HG02973 (cell line): ENCODE measurements around the gene TCF4.

Experiments used
- ATAC-seq: cut with Tn5 transposase; IDR thresholded peaks from one replicate; pipeline ENCODE4 v1.9.1; 2021; ENCODE audit warnings: moderate library complexity; ENCODE audit not compliant: unreplicated experiment

TCF4 gene

DNA sequence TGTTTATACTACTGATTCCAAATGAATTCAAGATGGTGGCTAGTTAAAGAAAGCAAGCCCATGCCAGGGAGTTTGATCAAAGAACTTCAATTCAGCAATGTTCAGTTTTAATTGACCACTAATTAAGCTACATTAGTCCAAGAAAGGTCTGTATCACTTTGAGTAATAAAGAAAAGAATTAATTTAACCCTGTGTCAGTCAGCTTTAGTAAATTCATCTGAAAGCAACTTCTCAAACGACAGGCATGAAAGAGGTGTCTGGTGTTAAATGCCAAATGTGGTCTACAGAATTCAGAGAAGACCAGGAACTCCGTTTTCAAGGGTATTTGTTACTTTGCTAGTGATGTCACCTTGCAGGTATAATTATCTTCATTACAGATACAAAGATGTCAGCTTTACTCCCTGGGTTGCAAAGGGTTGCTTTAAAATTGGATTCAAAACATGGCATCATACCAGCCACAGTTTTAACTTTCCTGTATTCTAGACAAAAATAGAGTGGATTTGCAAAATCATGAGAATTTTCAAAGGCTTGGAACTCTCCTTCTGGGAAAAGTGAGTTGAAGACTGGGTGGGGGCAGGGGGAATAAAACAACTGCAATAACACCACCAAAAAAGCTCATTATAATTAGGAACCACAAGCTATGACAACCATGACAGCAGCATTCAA is 281.5 kb downstream of the TCF4 start:
- ATAC-seq: no peak

DNA sequence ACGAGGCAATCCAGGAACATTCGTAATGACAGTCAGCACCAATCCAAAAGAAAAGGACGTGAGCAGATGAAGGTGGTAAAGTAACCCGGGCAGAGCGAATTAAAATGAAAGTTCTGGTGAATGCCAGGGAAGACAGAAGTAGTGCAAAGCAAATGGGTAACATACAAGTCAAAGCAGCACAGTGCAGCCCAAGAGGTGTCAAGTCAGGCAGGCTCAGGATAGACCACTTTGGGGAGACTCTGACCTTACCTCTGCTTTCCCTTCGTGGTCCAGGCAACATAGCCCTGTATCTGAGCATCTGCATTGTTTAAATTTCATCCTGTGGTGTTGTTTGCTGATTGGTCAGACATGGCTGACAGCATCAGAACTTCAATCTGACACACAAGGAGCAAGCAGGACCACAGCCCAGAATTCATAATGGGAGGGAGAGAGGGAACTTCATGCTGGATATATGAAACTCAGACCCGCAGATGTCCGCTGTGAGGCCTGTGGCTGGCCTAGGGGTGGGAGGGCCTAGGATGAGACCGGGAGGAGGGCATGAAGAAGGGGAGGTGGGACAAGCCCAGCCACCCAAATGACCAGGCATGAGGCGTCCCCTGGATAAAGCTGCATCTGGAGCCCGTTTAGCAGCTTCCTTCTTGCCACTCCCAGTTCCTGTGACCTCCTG is 285.7 kb downstream of the TCF4 start:
- no peak for ATAC-seq

- ATAC-seq: no peak
These were observed 286.2 kb downstream of the TCF4 start for GRCh38 chr18:55301824-55302166.

DNA sequence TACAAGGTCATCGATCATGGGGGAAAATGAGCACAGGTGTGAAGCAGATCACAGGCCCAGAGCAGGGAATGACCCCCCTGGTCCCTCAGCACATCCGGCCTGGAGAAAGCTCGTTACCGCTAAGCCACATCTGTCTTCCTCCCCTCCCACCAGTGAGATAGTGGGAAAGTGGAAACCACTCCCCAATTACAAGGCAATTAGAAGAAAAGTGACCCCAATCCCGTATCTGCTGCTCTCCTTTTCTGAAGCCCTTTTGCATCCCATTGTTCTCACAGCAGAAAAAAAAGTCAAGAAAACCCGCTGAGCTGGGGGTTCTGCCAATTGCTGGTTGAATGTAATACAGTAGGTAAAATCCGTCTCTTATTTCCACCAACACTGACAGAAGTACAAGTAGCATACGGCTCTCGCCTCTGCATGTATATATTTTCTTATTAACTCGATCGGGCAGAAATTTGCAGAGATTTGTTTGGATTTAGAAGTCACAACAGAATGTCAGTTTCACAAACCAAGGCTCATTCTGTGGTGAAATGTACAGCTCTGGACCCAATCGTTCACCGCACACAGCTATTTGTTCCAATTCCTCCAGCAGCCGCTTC is 287.0 kb downstream of the TCF4 start:
- ATAC-seq: no peak

DNA sequence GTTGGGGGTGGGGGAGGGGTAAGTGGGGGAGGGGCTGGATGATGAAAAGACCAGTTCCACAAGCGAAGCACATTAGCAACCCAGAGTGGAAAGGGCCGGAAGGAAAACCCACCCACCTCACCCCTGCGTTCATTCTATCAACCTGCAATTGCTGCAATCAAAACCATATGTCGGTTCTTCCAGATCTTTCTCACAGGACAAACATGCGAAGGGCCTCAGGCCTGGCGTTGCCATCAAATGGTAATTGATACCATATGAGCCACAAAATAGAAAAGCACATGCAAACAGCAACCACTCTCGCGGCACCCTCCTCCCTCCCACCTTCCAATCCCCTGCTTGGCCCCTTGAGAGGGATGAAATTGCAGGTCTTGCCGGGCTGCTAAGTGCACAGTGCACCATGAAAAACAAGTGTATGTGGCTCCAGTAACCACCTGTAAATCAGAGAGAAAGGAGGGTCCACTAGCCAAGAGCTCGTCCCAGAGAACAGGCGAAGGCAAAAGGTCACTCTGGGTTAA is 287.5 kb downstream of the TCF4 start:
- no peak for ATAC-seq

GRCh38 chr18:55296778-55297177 is 291.2 kb downstream of the TCF4 start:
- no peak for ATAC-seq

DNA sequence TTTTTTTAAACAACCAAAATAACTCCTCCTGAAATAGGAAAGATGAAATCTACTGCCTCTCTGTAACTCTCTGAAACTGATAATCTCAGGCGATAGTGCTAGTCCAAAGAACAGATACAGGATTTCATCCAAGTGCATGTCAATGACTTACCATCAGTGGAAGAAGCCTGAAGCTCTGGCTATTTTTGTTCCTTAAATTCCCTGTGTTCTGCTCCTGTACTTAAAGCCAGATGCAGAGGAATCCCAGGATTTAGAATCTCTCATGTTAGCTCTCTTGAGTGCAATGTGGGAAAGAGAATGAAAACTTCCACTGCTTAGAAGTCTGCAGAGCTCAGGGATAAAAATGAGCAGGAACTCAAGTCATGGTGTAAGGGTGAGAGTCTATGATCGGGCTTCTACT is 291.9 kb downstream of the TCF4 start:
- no peak for ATAC-seq

DNA sequence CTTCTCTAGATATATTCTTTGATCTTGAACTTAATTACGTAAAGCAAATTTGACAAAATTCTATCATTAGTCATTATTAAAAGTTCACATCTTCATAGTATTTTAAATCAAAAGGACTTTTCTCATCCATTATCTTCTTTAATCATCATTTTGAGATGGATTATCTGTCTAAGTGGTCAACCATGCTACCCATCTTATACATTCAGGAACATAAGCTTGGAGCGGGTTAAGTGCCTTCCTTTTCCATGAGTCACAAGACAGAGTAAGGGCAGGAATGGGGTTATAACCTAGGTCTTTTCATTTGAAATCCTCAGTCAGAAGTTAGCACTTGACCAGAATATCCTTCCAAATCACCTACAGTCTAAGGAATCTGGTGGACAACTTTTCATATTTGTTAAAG is 297.1 kb downstream of the TCF4 start:
- no peak for ATAC-seq

DNA sequence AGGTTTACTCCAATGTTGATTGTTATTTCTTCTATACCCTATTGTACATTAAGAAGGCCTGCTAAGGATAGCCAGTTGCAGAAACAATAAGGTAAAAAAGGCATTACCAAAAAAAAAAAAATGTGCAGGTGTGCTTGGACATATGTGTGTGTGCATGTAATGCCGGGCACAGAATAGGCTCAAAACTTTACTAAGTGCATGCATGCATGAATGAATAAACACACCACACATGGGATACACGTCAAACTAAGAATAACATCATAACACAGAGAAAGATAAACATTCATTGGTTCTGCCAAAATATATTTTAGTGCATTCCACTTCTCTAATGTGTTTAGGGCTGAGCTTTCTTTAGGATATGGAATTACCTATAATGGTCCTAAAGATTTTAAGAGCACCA is 298.2 kb downstream of the TCF4 start:
- ATAC-seq: no peak

GRCh38 chr18:55289048-55289447 is 298.9 kb downstream of the TCF4 start:
- no peak for ATAC-seq

- no peak for ATAC-seq
These were observed 299.8 kb downstream of the TCF4 start for GRCh38 chr18:55287935-55288868.

- no peak for ATAC-seq
These were observed 300.7 kb downstream of the TCF4 start for GRCh38 chr18:55287149-55287806.

GRCh38 chr18:55286257-55286825 is 301.7 kb downstream of the TCF4 start:
- ATAC-seq: no peak

DNA sequence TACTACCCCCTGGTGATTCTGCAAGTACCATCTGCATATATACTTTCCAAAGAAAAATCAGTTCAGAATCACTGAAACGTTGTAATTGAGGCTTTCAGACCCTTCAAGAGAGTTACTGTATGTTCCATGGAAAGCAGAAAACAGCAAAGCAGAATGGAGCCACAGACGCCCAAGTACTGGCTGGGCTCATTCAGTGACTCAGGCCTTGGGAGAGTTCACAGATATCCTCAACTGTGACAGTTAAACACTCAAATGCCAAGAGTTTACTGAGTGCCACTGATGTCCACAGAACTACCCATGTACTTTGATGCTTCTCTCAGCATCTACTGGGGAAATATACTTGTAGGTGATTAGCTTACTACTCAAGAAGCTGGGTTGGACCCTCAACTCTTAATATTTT is 303.4 kb downstream of the TCF4 start:
- ATAC-seq: no peak

GRCh38 chr18:55283309-55283708 is 304.7 kb downstream of the TCF4 start:
- ATAC-seq: peak; percentile 61

DNA sequence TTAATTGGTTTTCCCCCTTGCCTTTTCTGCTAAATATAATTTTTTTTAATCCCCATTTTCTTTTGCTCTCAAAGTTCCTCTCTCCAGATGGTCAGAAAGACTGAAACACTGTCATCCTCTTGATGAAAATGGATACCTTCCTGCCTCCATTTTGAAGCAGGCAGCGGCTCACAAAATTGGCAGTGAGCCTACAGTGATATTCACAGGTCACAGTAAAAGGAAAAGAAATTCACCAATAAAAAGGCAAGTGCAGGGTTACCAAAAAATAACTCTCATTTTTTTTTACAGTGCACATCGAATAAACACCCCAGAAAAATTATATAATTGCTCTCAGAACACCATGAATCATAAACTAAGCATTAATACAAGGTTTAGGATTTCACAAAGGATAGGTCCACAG is 307.5 kb downstream of the TCF4 start:
- no peak for ATAC-seq

- no peak for ATAC-seq
These were observed 312.7 kb downstream of the TCF4 start for GRCh38 chr18:55275039-55275901.

DNA sequence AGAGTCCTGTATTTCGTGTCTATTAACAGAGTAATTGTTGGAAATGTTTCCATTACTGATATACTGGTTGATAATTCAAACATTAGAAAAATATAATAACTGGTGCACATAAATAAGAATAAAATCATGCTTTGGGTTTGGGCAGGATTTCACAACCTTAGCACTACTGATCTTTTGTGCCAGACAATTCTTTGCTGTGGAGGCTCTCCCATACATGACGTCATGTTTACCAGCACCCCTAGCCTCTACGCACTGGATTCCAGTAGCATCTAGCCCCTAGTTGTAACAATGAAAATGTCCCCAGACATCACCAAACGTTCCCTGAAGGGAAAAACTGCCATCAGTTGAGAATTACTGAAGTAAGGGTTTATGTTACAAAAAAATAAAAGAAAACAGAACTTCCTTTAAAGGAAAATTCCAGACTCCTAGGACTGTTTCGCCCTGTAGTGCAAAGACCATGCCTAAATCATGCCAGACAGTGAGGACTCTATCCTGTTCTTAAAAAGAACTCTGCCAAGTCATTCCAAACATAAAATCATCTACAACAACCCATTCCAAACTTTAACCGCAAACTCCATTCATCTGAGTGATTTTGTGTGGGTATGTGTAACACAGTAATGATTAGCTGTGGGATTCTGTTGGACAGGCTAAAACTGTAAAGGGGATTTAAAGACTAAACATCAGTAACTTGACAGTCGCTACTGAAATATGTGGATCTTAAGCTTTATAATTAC is 315.3 kb downstream of the TCF4 start:
- no peak for ATAC-seq

- no peak for ATAC-seq
These were observed 318.4 kb downstream of the TCF4 start for GRCh38 chr18:55269622-55270021.
